ENCODE data around the gene NINJ1. TPM values are rescaled to one million over a fixed set of nuclear protein-coding genes. Genes with fewer than 3 reads are reported as not detected.
A peak's percentile ranks its signal among the peaks of the same experiment; 100 is the strongest.

NINJ1 gene
- total and polyA plus RNA-seq, 2 donors (not counting 1 experiment from before 2014, with no cell fraction given), result 8.3 to 13.2 TPM

- H3K9me3 ChIP-seq (ENCODE audit: control extremely low read depth in 1 of 3, control insufficient read depth in 2 of 3, insufficient read depth in 1 of 3, low read length in 2 of 3), result peaks cover 0 to 4% (median 0%) of the 10 kb centered on the region in 3 donors
- peak overlapping the region; percentile 57 for H2AFZ ChIP-seq (ENCODE audit: insufficient read depth, low read depth, low read length, poor library complexity, severe bottlenecking)
- 8% methylated on average over 13 of the region's 15 CpGs for WGBS (ENCODE audit: insufficient coverage)
- peaks cover 2% of the 10 kb centered on the region for H3K9me3 Mint-ChIP-seq (ENCODE audit: insufficient read depth)
- H3K36me3 ChIP-seq (replicated peaks in 1 of 2; ENCODE audit: control extremely low read depth in 1 of 2, control insufficient read depth in 1 of 2, extremely low read depth in 1 of 2, insufficient read depth in 2 of 2, low read length in 1 of 2), result no peaks in the 10 kb centered on the region
- CTCF ChIA-PET, result interaction anchor here (1.8 kb wide), 1 partner anchor 10 kb away, joined by 10 read pairs; no protein-coding TSS in a partner anchor
- H3K4me3 Mint-ChIP-seq, result no peak overlapping the region
- peak overlapping the region; percentile 49 for H3K4me2 ChIP-seq (replicated peaks; ENCODE audit: low read depth, low read length, poor library complexity, severe bottlenecking)
- H3K4me1 ChIP-seq (ENCODE audit: control insufficient read depth in 2 of 2, insufficient read depth in 2 of 2, low read length in 2 of 2), result peaks cover 9 to 26% of the 10 kb centered on the region in 2 donors
- ATAC-seq (ENCODE audit: low read depth) (peak; percentile 47), DNase-seq (peak; percentile 56)
- peak overlapping the region; percentile 57 for H3K27ac Mint-ChIP-seq
- H3K79me2 ChIP-seq (ENCODE audit: control insufficient read depth, insufficient read depth, low read length), result no peaks in the 10 kb centered on the region
- POLR2A ChIA-PET, result no interaction called here
- H3K27ac ChIP-seq (ENCODE audit: low read length in 2 of 2), result no peak overlapping the region
- H3K9ac ChIP-seq (ENCODE audit: low read length), result peak overlapping the region; percentile 15
- peaks cover 21% of the 10 kb centered on the region for H3K4me1 Mint-ChIP-seq
- intact Hi-C loops (cut with micrococcal nuclease), result no loop called here
- no peak overlapping the region for H3K4me3 ChIP-seq (ENCODE audit: control extremely low read depth in 1 of 5, extremely low read depth in 1 of 5, insufficient read depth in 1 of 5, low read depth in 2 of 5, low read length in 4 of 5)
- H3K27me3 ChIP-seq (replicated peaks in 1 of 4; ENCODE audit: control extremely low read depth in 1 of 4, control insufficient read depth in 3 of 4, insufficient read depth in 4 of 4, low read length in 3 of 4), result peaks cover 0 to 10% (median 0%) of the 10 kb centered on the region in 4 experiments
- no peaks in the 10 kb centered on the region for H3K27me3 Mint-ChIP-seq
- H4K20me1 ChIP-seq (ENCODE audit: control insufficient read depth, insufficient read depth, low read length, poor library complexity, severe bottlenecking), result no peaks in the 10 kb centered on the region
- TF ChIP-seq CTCF (IDR thresholded peaks at IDR 0.05) (no peak), EZH2 (IDR thresholded peaks at IDR 0.05; ENCODE audit: borderline replicate concordance, insufficient read depth, low read depth, low read length, poor library complexity, severe bottlenecking) (no peak)
Observed at GRCh38 chr9:93143830-93144530, 9.9 kb upstream of the NINJ1 start.
